K562 (cell line): ENCODE measurements around the gene NDUFA3. TPM values are rescaled to one million over a fixed set of nuclear protein-coding genes. Genes with fewer than 3 reads are reported as not detected.

Experiments
- CCNT2 ChIP-seq: IDR thresholded peaks from 2 replicates; pipeline ENCODE4 v1.6.1; 2011; ENCODE audit warnings: borderline replicate concordance, low read depth, mild to moderate bottlenecking, moderate library complexity, mixed read lengths, low read length; ENCODE audit not compliant: insufficient read length; ENCODE audit errors: extremely low read depth
- DMBX1 ChIP-seq: fragments of 250-450 bp; sonication (Bioruptor Pico); IDR thresholded peaks from 2 replicates; pipeline ENCODE4 v1.8.0; 2022; ENCODE audit warnings: inconsistent platforms, mild to moderate bottlenecking, moderate library complexity, borderline replicate concordance
- HEY1 ChIP-seq: fragments of 250-450 bp; sonication (Bioruptor Pico); IDR thresholded peaks from 2 replicates; pipeline ENCODE4 v1.5.0; 2020; ENCODE audit warnings: mild to moderate bottlenecking, moderate library complexity, borderline replicate concordance
- HNRNPK ChIP-seq: fragments of 200-400 bp; formaldehyde crosslinking; IDR thresholded peaks from one replicate; pipeline ENCODE4 v1.6.1; 2018; ENCODE audit warnings: mild to moderate bottlenecking, low read depth, low read length; ENCODE audit not compliant: poor library complexity, severe bottlenecking
- NFYB ChIP-seq: IDR thresholded peaks from 2 replicates; pipeline ENCODE4 v1.6.1; 2011; ENCODE audit warnings: mild to moderate bottlenecking, moderate library complexity; ENCODE audit not compliant: insufficient read length; ENCODE audit errors: extremely low read depth
- NR4A1 ChIP-seq, 2 experiments: fragments of 250-450 bp in 1 of 2; fragments of 450-650 bp in 1 of 2; sonication (Bioruptor Pico) in 1 of 2; IDR thresholded peaks; 2 replicates each; pipeline versions ENCODE4 v1.4.0 to v1.6.1; 2016 to 2020; ENCODE audit warnings: mild to moderate bottlenecking in 2 of 2, missing compliant biosample characterization in 1 of 2, missing genetic modification characterization in 1 of 2, moderate library complexity in 1 of 2
- POLR2AphosphoS5 ChIP-seq: IDR thresholded peaks from 2 replicates; pipeline ENCODE4 v1.6.1; 2011; ENCODE audit warnings: mild to moderate bottlenecking, low read depth, low read length, moderate library complexity; ENCODE audit not compliant: control insufficient read depth, insufficient read depth
- PTRF ChIP-seq: fragments of 450-650 bp; IDR thresholded peaks from 2 replicates; pipeline ENCODE4 v1.6.1; 2016; ENCODE audit warnings: mild to moderate bottlenecking, missing genetic modification characterization, missing compliant biosample characterization
- PURB ChIP-seq: sonication (generic); formaldehyde crosslinking; IDR thresholded peaks from 2 replicates; pipeline ENCODE4 v1.9.0; 2021; ENCODE audit warnings: low read depth, mild to moderate bottlenecking, missing genetic modification reagents
- RBBP5 ChIP-seq: fragments of 200-600 bp; sonication (generic); IDR thresholded peaks from 2 replicates; pipeline ENCODE4 v1.6.1; 2012; ENCODE audit warnings: borderline replicate concordance, mild to moderate bottlenecking, low read length, control low read depth, inconsistent platforms; ENCODE audit not compliant: insufficient read depth, poor library complexity, severe bottlenecking
- RBFOX2 ChIP-seq: fragments of 200-400 bp; formaldehyde crosslinking; IDR thresholded peaks from 2 replicates; pipeline ENCODE4 v1.6.1; 2017; ENCODE audit warnings: low read depth, mild to moderate bottlenecking, low read length, moderate library complexity
- SETDB1 ChIP-seq: IDR thresholded peaks from one replicate; pipeline ENCODE4 v1.6.1; 2012; ENCODE audit warnings: low read length, control low read depth, inconsistent platforms
- STAG1 ChIP-seq: sonication (generic); formaldehyde crosslinking; IDR thresholded peaks from 2 replicates; pipeline ENCODE4 v1.5.0; 2020; ENCODE audit warnings: missing genetic modification reagents, borderline replicate concordance
- SUPT5H ChIP-seq: fragments of 450-650 bp; IDR thresholded peaks from 2 replicates; pipeline ENCODE4 v1.6.1; 2016
- ZNF232 ChIP-seq: sonication (generic); formaldehyde crosslinking; IDR thresholded peaks from 2 replicates; pipeline ENCODE4 v1.8.0; 2022; ENCODE audit warnings: mild to moderate bottlenecking, missing genetic modification reagents
- ZNF445 ChIP-seq: fragments of 250-450 bp; sonication (Bioruptor Pico); IDR thresholded peaks from 2 replicates; pipeline ENCODE4 v1.4.0; 2020; ENCODE audit warnings: low read depth, mild to moderate bottlenecking, moderate library complexity
- ZNF668 ChIP-seq: fragments of 250-450 bp; sonication (Bioruptor Pico); IDR thresholded peaks from 2 replicates; pipeline ENCODE4 v1.8.0; 2022; ENCODE audit warnings: mild to moderate bottlenecking, inconsistent platforms
- polyA plus RNA-seq, 8 experiments: library from polyadenylated mRNA; depleted of rRNA in 4 of 8; stranded (reverse) in 5 of 8; unstranded in 3 of 8; fragments of >200 nt; fragmentation: Nextera tagmentation in 2 of 8; fragmentation: Illumina TruSeq in 1 of 8; extraction: Ambion mirVana in 2 of 8; extraction: Trizol in 1 of 8; gene quantifications; 2 replicates each; pipeline versions ENCODE4 v1.2.1 to v1.2.3, GENCODE V29; 2011 to 2014; ENCODE audit warnings: inconsistent platforms in 1 of 8, missing spikeins in 1 of 8
- total RNA-seq, 7 experiments: library from RNA; depleted of rRNA in 6 of 7; stranded (reverse); fragments of >200 nt in 6 of 7; fragmentation: Illumina TruSeq in 2 of 7; extraction: Trizol in 2 of 7; gene quantifications; 2 replicates each; pipeline versions ENCODE4 v1.2.1 to v1.2.3, GENCODE V29; 2011 to 2021; ENCODE audit warnings: low replicate concordance in 1 of 7
- TF ChIP-seq, protein P1 (sequence below): fragments of 250-450 bp; sonication (Bioruptor Pico); IDR thresholded peaks from 2 replicates; pipeline ENCODE4 v1.4.0; 2020
- TF ChIP-seq, protein P2 (sequence below): fragments of 450-650 bp; conservative IDR thresholded peaks from 2 replicates; pipeline ENCODE4 v1.6.1; 2016; ENCODE audit warnings: missing genetic modification characterization, low read depth, mild to moderate bottlenecking, control low read depth, missing compliant biosample characterization
- TF ChIP-seq, protein P3 (sequence below): fragments of 250-450 bp; sonication (Bioruptor Pico); IDR thresholded peaks from 2 replicates; pipeline ENCODE4 v1.4.0; 2020; ENCODE audit warnings: borderline replicate concordance
- TF ChIP-seq, protein P4 (sequence below), 2 experiments: fragments of 250-450 bp in 1 of 2; fragments of 450-650 bp in 1 of 2; sonication (Bioruptor Pico) in 1 of 2; IDR thresholded peaks; 2 replicates each; pipeline versions ENCODE4 v1.6.1 to v1.8.0; 2016 to 2021; ENCODE audit warnings: mild to moderate bottlenecking in 2 of 2, moderate library complexity in 2 of 2, missing compliant biosample characterization in 1 of 2, missing genetic modification characterization in 1 of 2

NDUFA3 gene
- total and polyA plus RNA-seq, 9 of the 15 experiments (the other 6 are each of a cell fraction or from before 2014, with no cell fraction given), result 39.2 to 279 (median 138) TPM

- TF ChIP-seq, protein P1, sequence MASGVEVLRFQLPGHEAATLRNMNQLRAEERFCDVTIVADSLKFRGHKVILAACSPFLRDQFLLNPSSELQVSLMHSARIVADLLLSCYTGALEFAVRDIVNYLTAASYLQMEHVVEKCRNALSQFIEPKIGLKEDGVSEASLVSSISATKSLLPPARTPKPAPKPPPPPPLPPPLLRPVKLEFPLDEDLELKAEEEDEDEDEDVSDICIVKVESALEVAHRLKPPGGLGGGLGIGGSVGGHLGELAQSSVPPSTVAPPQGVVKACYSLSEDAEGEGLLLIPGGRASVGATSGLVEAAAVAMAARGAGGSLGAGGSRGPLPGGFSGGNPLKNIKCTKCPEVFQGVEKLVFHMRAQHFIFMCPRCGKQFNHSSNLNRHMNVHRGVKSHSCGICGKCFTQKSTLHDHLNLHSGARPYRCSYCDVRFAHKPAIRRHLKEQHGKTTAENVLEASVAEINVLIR (CRISPR knock-in tag), result no peak
- TF ChIP-seq SETDB1 (no peak), PURB (CRISPR knock-in tag) (no peak), RBFOX2 (peak; percentile 86), SUPT5H (peak; percentile 79), DMBX1 (CRISPR knock-in tag) (no peak), POLR2AphosphoS5 (peak; percentile 54; the same call in 1 of the 2 replicates), RBBP5 (peak; percentile 49), HNRNPK (peak; percentile 24), ZNF232 (CRISPR knock-in tag) (no peak), ZNF668 (CRISPR knock-in tag) (no peak), NR4A1 (CRISPR knock-in tag; IDR thresholded peaks at IDR 0.05) (no peak), NR4A1 (tag; IDR thresholded peaks at IDR 0.05) (no peak), PTRF (tag) (no peak), NFYB (no peak), ZNF445 (no peak), STAG1 (CRISPR knock-in tag) (0 out of 2 replicates have a peak, but pooled peaks have one; percentile 26), HEY1 (CRISPR knock-in tag) (no peak), CCNT2 (peak; percentile 45)
- TF ChIP-seq, protein P2, sequence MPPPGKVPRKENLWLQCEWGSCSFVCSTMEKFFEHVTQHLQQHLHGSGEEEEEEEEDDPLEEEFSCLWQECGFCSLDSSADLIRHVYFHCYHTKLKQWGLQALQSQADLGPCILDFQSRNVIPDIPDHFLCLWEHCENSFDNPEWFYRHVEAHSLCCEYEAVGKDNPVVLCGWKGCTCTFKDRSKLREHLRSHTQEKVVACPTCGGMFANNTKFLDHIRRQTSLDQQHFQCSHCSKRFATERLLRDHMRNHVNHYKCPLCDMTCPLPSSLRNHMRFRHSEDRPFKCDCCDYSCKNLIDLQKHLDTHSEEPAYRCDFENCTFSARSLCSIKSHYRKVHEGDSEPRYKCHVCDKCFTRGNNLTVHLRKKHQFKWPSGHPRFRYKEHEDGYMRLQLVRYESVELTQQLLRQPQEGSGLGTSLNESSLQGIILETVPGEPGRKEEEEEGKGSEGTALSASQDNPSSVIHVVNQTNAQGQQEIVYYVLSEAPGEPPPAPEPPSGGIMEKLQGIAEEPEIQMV (tag), result no peak
- TF ChIP-seq, protein P3, sequence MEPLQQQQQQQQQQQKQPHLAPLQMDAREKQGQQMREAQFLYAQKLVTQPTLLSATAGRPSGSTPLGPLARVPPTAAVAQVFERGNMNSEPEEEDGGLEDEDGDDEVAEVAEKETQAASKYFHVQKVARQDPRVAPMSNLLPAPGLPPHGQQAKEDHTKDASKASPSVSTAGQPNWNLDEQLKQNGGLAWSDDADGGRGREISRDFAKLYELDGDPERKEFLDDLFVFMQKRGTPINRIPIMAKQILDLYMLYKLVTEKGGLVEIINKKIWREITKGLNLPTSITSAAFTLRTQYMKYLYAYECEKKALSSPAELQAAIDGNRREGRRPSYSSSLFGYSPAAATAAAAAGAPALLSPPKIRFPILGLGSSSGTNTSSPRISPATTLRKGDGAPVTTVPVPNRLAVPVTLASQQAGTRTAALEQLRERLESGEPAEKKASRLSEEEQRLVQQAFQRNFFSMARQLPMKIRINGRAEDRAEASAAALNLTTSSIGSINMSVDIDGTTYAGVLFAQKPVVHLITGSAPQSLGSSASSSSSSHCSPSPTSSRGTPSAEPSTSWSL (CRISPR knock-in tag), result no peak
- TF ChIP-seq, protein P4, sequence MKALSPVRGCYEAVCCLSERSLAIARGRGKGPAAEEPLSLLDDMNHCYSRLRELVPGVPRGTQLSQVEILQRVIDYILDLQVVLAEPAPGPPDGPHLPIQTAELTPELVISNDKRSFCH (CRISPR knock-in tag; IDR thresholded peaks at IDR 0.05), result no peak
- TF ChIP-seq, protein P4 (tag; IDR thresholded peaks at IDR 0.05), result no peak
Observed at GRCh38 chr19:54137699-54138488, 35.2 kb downstream of the NDUFA3 start, which contains the start of gene CNOT3 (continued).
